IMR-90 (cell line): ENCODE data around the gene SYTL2. TPM values are rescaled to one million over a fixed set of nuclear protein-coding genes. Genes with fewer than 3 reads are reported as not detected.
A peak's percentile ranks its signal among the peaks of the same experiment; 100 is the strongest.

Experiments used
- ATAC-seq: fragments of 200-7000 bp; cut with Tn5 transposase; 2 replicates; pipeline ENCODE4 v1.9.1; 2020; ENCODE audit warnings: low read depth, mild to moderate bottlenecking, moderate library complexity
- BruUV-seq: library from RNA; stranded (reverse); fragments of 400-500 nt; replicated peaks from 2 replicates; lab custom pipeline; 2021; lab: Mats Ljungman, UMichigan
- CTCF ChIA-PET: fragments of 300-600 bp; formaldehyde crosslinking; extraction: SDS; loops from one replicate; lab custom pipeline; 2021; ENCODE audit warnings: antibody characterized with exemption; lab: Yijun Ruan, JAX
- POLR2A ChIA-PET: fragments of 300-600 bp; sonication (Branson Sonifier 250); formaldehyde crosslinking; loops from one replicate; lab custom pipeline; 2022; ENCODE audit warnings: antibody characterized with exemption; ENCODE audit not compliant: unreplicated experiment; lab: Charles Lee
- DNase-seq: peaks from one replicate; pipeline ENCODE4 v3.0.0; 2013
- H2AFZ ChIP-seq: replicated peaks from 2 replicates; pipeline ENCODE3; 2013; ENCODE audit warnings: low read length, mild to moderate bottlenecking; ENCODE audit not compliant: poor library complexity
- H2AK5ac ChIP-seq: 2 replicates; pipeline ENCODE4 v1.6.1; 2013; ENCODE audit warnings: low read depth, low read length, inconsistent platforms
- H2AK9ac ChIP-seq: replicated peaks from 2 replicates; pipeline ENCODE3; 2013; ENCODE audit warnings: mild to moderate bottlenecking, low read depth, low read length, moderate library complexity; ENCODE audit not compliant: poor library complexity
- H2BK120ac ChIP-seq: 2 replicates; pipeline ENCODE4 v1.6.1; 2013; ENCODE audit warnings: low read depth, low read length, inconsistent platforms
- H2BK15ac ChIP-seq: 3 replicates; pipeline ENCODE4 v1.6.1; 2013; ENCODE audit warnings: low read depth, low read length, inconsistent platforms
- H2BK20ac ChIP-seq: 2 replicates; pipeline ENCODE4 v1.6.1; 2013; ENCODE audit warnings: low read depth, mild to moderate bottlenecking, inconsistent platforms, low read length, moderate library complexity
- H2BK5ac ChIP-seq: 2 replicates; pipeline ENCODE4 v1.6.1; 2013; ENCODE audit warnings: mild to moderate bottlenecking, low read depth, low read length, inconsistent platforms; ENCODE audit not compliant: poor library complexity, severe bottlenecking
- H3K14ac ChIP-seq: replicated peaks from 2 replicates; pipeline ENCODE4 v1.6.1; 2013; ENCODE audit warnings: low read depth, low read length, inconsistent platforms
- H3K18ac ChIP-seq: 2 replicates; pipeline ENCODE4 v1.6.1; 2013; ENCODE audit warnings: low read depth, low read length, control low read depth
- H3K23ac ChIP-seq: 2 replicates; pipeline ENCODE4 v1.6.1; 2013; ENCODE audit warnings: low read depth, low read length, inconsistent platforms
- H3K27ac ChIP-seq: 2 replicates; pipeline ENCODE4 v1.5.1; 2013; ENCODE audit warnings: mild to moderate bottlenecking, control low read depth, low read length; ENCODE audit not compliant: insufficient read depth
- H3K27me3 ChIP-seq: 2 replicates; pipeline ENCODE4 v1.6.1; 2013; ENCODE audit warnings: low read length; ENCODE audit not compliant: control insufficient read depth, insufficient read depth
- H3K36me3 ChIP-seq: 2 replicates; pipeline ENCODE4 v1.6.1; 2013; ENCODE audit warnings: low read length, mixed read lengths; ENCODE audit not compliant: control insufficient read depth, insufficient read depth
- H3K4ac ChIP-seq: 2 replicates; pipeline ENCODE4 v1.6.1; 2013; ENCODE audit warnings: low read depth, low read length, inconsistent platforms
- H3K4me1 ChIP-seq: 2 replicates; pipeline ENCODE4 v1.6.1; 2013; ENCODE audit warnings: low read length, mixed read lengths; ENCODE audit not compliant: control insufficient read depth, insufficient read depth
- H3K4me2 ChIP-seq: 2 replicates; pipeline ENCODE4 v1.6.1; 2013; ENCODE audit warnings: low read depth, mild to moderate bottlenecking, control low read depth, low read length, moderate library complexity
- H3K4me3 ChIP-seq: 2 replicates; pipeline ENCODE4 v1.5.1; 2013; ENCODE audit warnings: low read depth, mild to moderate bottlenecking, control low read depth, low read length, moderate library complexity; ENCODE audit not compliant: insufficient read depth
- H3K56ac ChIP-seq: 2 replicates; pipeline ENCODE4 v1.6.1; 2013; ENCODE audit warnings: low read length, inconsistent platforms; ENCODE audit not compliant: insufficient read depth; ENCODE audit errors: extremely low read depth
- H3K79me1 ChIP-seq, 2 experiments: 2 replicates each; pipeline ENCODE4 v1.6.1; 2013; ENCODE audit warnings: low read length in 2 of 2, inconsistent platforms in 1 of 2, low read depth in 1 of 2
- H3K9ac ChIP-seq: 2 replicates; pipeline ENCODE4 v1.6.1; 2013; ENCODE audit warnings: low read depth, low read length, control low read depth
- H3K9me1 ChIP-seq: 2 replicates; pipeline ENCODE4 v1.6.1; 2013; ENCODE audit warnings: low read length, inconsistent platforms; ENCODE audit not compliant: insufficient read depth
- H3K9me3 ChIP-seq: 2 replicates; pipeline ENCODE4 v1.6.1; 2013; ENCODE audit warnings: low read length; ENCODE audit not compliant: control insufficient read depth, insufficient read depth
- H4K20me1 ChIP-seq: 2 replicates; pipeline ENCODE4 v1.6.1; 2013; ENCODE audit warnings: low read length, inconsistent platforms; ENCODE audit not compliant: insufficient read depth
- H4K5ac ChIP-seq: 2 replicates; pipeline ENCODE4 v1.6.1; 2013; ENCODE audit warnings: mild to moderate bottlenecking, low read depth, low read length, control low read depth
- H4K8ac ChIP-seq, 2 experiments: 2 replicates each; pipeline ENCODE4 v1.6.1; 2013; ENCODE audit warnings: low read depth in 2 of 2, low read length in 2 of 2, control low read depth in 1 of 2, inconsistent platforms in 1 of 2
- H4K91ac ChIP-seq: 2 replicates; pipeline ENCODE4 v1.6.1; 2013; ENCODE audit warnings: low read depth, low read length, inconsistent platforms; ENCODE audit not compliant: insufficient read depth
- CEBPB ChIP-seq: IDR thresholded peaks from 2 replicates; pipeline ENCODE4 v1.6.1; 2012; ENCODE audit warnings: low read depth, low read length, improper control_type of control experiment
- CHD1 ChIP-seq: IDR thresholded peaks from 2 replicates; pipeline ENCODE4 v1.6.1; 2012; ENCODE audit warnings: low read depth, low read length, improper control_type of control experiment
- MAFK ChIP-seq: IDR thresholded peaks from 2 replicates; pipeline ENCODE4 v1.6.1; 2012; ENCODE audit warnings: low read depth, low read length, improper control_type of control experiment
- MXI1 ChIP-seq: IDR thresholded peaks from 2 replicates; pipeline ENCODE4 v1.6.1; 2012; ENCODE audit warnings: low read depth, mild to moderate bottlenecking, low read length, moderate library complexity, borderline replicate concordance
- NFE2L2 ChIP-seq: fragments of 150-350 bp; IDR thresholded peaks from 2 replicates; pipeline ENCODE4 v1.6.1; 2016; ENCODE audit warnings: low read depth, mild to moderate bottlenecking, low read length
- RAD21 ChIP-seq: IDR thresholded peaks from 2 replicates; pipeline ENCODE4 v1.6.1; 2012; ENCODE audit warnings: low read length, improper control_type of control experiment
- RCOR1 ChIP-seq: IDR thresholded peaks from 2 replicates; pipeline ENCODE4 v1.6.1; 2012; ENCODE audit warnings: mild to moderate bottlenecking, low read length, improper control_type of control experiment; ENCODE audit not compliant: insufficient replicate concordance
- RFX5 ChIP-seq: IDR thresholded peaks from 2 replicates; pipeline ENCODE4 v1.8.0; 2012; ENCODE audit warnings: low read depth, mild to moderate bottlenecking, low read length, moderate library complexity
- WGBS, 2 experiments: methylation state at CpG; one replicate each; pipeline versions ENCODE4 v1.1.5 to v1.1.7; 2013; ENCODE audit warnings: missing lambda C conversion rate in 2 of 2; ENCODE audit not compliant: insufficient read length in 1 of 2; ENCODE audit errors: extremely low coverage in 2 of 2; 5-methylcytosine and 5-hydroxymethylcytosine counted together
- dilution Hi-C: fragments of 300-500 bp; cut with HindIII; formaldehyde crosslinking; loops from one replicate; pipeline ENCODE4 v1.14.3; 2018; ENCODE audit warnings: low sequenced_read_pairs; ENCODE audit not compliant: unreplicated experiment
- in situ Hi-C: fragments of 300-500 bp; cut with MboI; formaldehyde crosslinking; loops from 3 replicates; pipeline ENCODE4 v1.14.3; 2019; ENCODE audit warnings: low sequenced_read_pairs, inconsistent platforms, mixed read lengths
- intact Hi-C: fragments of 100-400 bp; cut with micrococcal nuclease; formaldehyde crosslinking; loops from 2 replicates; pipeline ENCODE4 v1.10.0; 2022
- polyA plus RNA-seq, 3 experiments: library from polyadenylated mRNA; depleted of rRNA; stranded (reverse); fragments of >200 nt; gene quantifications; 2 replicates each; pipeline ENCODE4 v1.2.3, GENCODE V29; 2012; ENCODE audit warnings: low replicate concordance in 1 of 3
- total RNA-seq: library from RNA; depleted of rRNA; stranded (reverse); fragments of >200 nt; gene quantifications from 2 replicates; pipeline ENCODE4 v1.2.3, GENCODE V29; 2012
- TF ChIP-seq, protein P1 (sequence below): fragments of 150-350 bp; IDR thresholded peaks from 2 replicates; pipeline ENCODE4 v1.6.1; 2016; ENCODE audit warnings: low read depth, mild to moderate bottlenecking, low read length, moderate library complexity, borderline replicate concordance
- TF ChIP-seq, protein P2 (sequence below): conservative IDR thresholded peaks from 2 replicates; pipeline ENCODE4 v1.5.1; 2012; ENCODE audit warnings: mild to moderate bottlenecking, low read depth, low read length, improper control_type of control experiment
- TF ChIP-seq, protein P3 (sequence below): fragments of 150-350 bp; IDR thresholded peaks from 2 replicates; pipeline ENCODE4 v1.6.1; 2017; ENCODE audit warnings: mild to moderate bottlenecking, antibody characterized with exemption, low read length, low read depth

The SYTL2 gene
- total and polyA plus RNA-seq, 2 of the 4 experiments (the other 2 are of a cell fraction): 45.2 to 70.0 TPM

DNA sequence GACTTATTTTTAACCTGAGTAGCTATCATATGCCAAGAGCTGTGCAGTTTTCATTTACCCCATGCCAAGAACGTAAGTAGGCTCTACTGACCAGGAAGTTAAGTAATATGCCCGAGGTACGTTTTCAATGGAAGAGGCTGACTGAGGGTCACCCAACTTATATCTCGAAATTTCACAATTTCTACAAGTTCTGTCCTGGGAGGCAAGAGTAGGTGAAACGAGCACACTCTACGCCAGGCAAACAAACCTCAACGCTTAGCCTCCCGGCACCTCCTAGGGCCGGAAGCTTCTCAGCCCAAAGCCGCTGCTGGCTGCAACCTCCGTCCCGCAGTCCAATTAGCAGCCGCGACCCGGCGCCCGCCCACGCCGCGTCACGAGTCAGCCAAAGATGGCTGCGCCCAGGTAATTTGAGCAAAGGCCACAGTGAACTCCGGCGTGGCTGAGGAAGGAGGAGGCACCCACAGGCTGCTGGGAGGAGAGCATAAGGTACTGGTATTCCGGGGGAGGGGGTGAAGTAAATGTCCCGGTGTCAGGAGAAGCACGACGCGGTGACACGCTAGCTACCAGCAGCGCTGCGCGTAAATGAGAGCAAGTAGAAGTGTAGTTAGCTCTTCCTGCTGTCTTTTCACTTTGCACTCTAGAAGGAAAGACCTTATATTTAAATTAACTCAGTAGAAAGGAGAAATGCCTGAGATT is 163.2 kb downstream of the SYTL2 start, which contains the start of gene TMEM126A (continued):
- no peak; the same call in 1 of the 2 replicates for TF ChIP-seq CEBPB
- no peak for TF ChIP-seq RCOR1

DNA sequence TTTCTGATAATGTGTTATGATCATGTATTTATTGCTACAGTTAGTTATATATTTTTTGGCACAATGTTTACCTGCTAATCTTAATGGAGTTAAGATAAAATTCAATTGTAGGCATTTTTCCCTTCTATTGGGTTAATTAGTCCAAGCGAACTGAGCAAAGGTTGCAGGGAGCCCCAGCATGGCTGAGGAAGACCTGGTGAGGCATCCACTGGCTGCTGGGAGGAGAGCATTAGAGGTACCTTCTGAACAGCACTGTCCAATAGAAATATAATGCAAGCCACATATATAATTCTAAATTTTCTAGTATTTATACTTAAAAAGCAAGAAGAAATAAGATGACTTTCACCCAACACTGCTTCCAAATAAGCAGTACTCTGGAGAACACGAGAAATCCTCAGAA is 163.9 kb downstream of the SYTL2 start:
- intact Hi-C loops: no loop called here
- H2BK15ac ChIP-seq: no peak overlapping the region
- H3K4ac ChIP-seq: no peak overlapping the region; the same call in 1 of the 2 replicates
- H3K9me1 ChIP-seq: no peaks in the 10 kb centered on the region
- no peak for ATAC-seq
- WGBS, 2 experiments: no CpG with 5 or more reads among the region's 2 CpGs
- in situ Hi-C loops: no loop called here
- peak overlapping the region; percentile 88 for H3K56ac ChIP-seq
- no peak overlapping the region for H3K18ac ChIP-seq
- peak overlapping the region; percentile 84 for H3K4me2 ChIP-seq
- H3K36me3 ChIP-seq: peaks cover 2% of the 10 kb centered on the region
- no peak overlapping the region for H3K14ac ChIP-seq
- H3K4me3 ChIP-seq: peak overlapping the region; percentile 89; the same call in 1 of the 2 replicates
- BruUV-seq: no TSS peak
- POLR2A ChIA-PET: interaction anchor here (0.8 kb wide), 1 partner anchor 9 kb away, joined by 3 read pairs; no protein-coding TSS in a partner anchor
- no peak overlapping the region for H2BK120ac ChIP-seq
- H2BK20ac ChIP-seq: no peak overlapping the region
- H2AK5ac ChIP-seq: no peak overlapping the region
- peak overlapping the region; percentile 86; the same call in 1 of the 2 replicates for H3K23ac ChIP-seq
- dilution Hi-C loops: no loop called here
- DNase-seq: no peak
- peak overlapping the region; percentile 98 for H4K8ac ChIP-seq
- H4K91ac ChIP-seq: no peak overlapping the region
- CTCF ChIA-PET: no interaction called here
- H4K5ac ChIP-seq: peak overlapping the region; percentile 92; the same call in 1 of the 2 replicates
- no peak overlapping the region for H2AFZ ChIP-seq
- no peaks in the 10 kb centered on the region for H3K9me3 ChIP-seq
- H3K27ac ChIP-seq: no peak overlapping the region
- H3K9ac ChIP-seq: peak overlapping the region; percentile 87; the same call in 1 of the 2 replicates
- H3K27me3 ChIP-seq: no peaks in the 10 kb centered on the region
- H2BK5ac ChIP-seq: no peak overlapping the region
- H3K4me1 ChIP-seq: no peaks in the 10 kb centered on the region
- no peak overlapping the region for H2AK9ac ChIP-seq
- no peaks in the 10 kb centered on the region for H4K20me1 ChIP-seq
- TF ChIP-seq, protein P1, sequence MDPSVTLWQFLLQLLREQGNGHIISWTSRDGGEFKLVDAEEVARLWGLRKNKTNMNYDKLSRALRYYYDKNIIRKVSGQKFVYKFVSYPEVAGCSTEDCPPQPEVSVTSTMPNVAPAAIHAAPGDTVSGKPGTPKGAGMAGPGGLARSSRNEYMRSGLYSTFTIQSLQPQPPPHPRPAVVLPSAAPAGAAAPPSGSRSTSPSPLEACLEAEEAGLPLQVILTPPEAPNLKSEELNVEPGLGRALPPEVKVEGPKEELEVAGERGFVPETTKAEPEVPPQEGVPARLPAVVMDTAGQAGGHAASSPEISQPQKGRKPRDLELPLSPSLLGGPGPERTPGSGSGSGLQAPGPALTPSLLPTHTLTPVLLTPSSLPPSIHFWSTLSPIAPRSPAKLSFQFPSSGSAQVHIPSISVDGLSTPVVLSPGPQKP: no peak
- TF ChIP-seq CHD1 (no peak), RFX5 (no peak), CEBPB (no peak), NFE2L2 (no peak), MAFK (no peak), MXI1 (no peak), RCOR1 (no peak), RAD21 (no peak)
- TF ChIP-seq, protein P2, sequence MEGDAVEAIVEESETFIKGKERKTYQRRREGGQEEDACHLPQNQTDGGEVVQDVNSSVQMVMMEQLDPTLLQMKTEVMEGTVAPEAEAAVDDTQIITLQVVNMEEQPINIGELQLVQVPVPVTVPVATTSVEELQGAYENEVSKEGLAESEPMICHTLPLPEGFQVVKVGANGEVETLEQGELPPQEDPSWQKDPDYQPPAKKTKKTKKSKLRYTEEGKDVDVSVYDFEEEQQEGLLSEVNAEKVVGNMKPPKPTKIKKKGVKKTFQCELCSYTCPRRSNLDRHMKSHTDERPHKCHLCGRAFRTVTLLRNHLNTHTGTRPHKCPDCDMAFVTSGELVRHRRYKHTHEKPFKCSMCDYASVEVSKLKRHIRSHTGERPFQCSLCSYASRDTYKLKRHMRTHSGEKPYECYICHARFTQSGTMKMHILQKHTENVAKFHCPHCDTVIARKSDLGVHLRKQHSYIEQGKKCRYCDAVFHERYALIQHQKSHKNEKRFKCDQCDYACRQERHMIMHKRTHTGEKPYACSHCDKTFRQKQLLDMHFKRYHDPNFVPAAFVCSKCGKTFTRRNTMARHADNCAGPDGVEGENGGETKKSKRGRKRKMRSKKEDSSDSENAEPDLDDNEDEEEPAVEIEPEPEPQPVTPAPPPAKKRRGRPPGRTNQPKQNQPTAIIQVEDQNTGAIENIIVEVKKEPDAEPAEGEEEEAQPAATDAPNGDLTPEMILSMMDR: no peak
- TF ChIP-seq, protein P3, sequence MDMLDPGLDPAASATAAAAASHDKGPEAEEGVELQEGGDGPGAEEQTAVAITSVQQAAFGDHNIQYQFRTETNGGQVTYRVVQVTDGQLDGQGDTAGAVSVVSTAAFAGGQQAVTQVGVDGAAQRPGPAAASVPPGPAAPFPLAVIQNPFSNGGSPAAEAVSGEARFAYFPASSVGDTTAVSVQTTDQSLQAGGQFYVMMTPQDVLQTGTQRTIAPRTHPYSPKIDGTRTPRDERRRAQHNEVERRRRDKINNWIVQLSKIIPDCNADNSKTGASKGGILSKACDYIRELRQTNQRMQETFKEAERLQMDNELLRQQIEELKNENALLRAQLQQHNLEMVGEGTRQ: no peak
- peaks cover 16 to 39% of the 10 kb centered on the region in 2 experiments for H3K79me1 ChIP-seq
